Hematopoietic multipotent progenitor cell treated with erythropoietin and hydrocortisone succinate and interleukin-3 and kit ligand, for 8 days (in vitro differentiated cells): ENCODE data around the gene CCDC88B.

Experiments
- DNase-seq: peaks from one replicate; pipeline ENCODE4 v3.0.0-alpha.2; 2015

CCDC88B gene

GRCh38 chr11:64348383-64349024, 8.5 kb downstream of the CCDC88B start:
- DNase-seq, result no peak

- DNase-seq, result no peak
Measured at GRCh38 chr11:64349025-64349387, 9.0 kb downstream of the CCDC88B start.

- no peak for DNase-seq
Measured at GRCh38 chr11:64349404-64349803, 9.4 kb downstream of the CCDC88B start.

- DNase-seq, result no peak
Measured at GRCh38 chr11:64351136-64351631, 11.2 kb downstream of the CCDC88B start.

GRCh38 chr11:64352099-64352994, 12.3 kb downstream of the CCDC88B start:
- no peak for DNase-seq

GRCh38 chr11:64352995-64353714, 13.2 kb downstream of the CCDC88B start:
- no peak for DNase-seq

GRCh38 chr11:64353715-64354506, 13.9 kb downstream of the CCDC88B start:
- no peak for DNase-seq

- peak; percentile 85 for DNase-seq
Measured at GRCh38 chr11:64355078-64355940, 15.3 kb downstream of the CCDC88B start.

GRCh38 chr11:64356498-64357411, 16.8 kb downstream of the CCDC88B start:
- DNase-seq, result peak; percentile 71

GRCh38 chr11:64357446-64357845, 17.4 kb downstream of the CCDC88B start:
- DNase-seq, result no peak

GRCh38 chr11:64357904-64358535, 18.0 kb downstream of the CCDC88B start:
- DNase-seq, result peak; percentile 38

- no peak for DNase-seq
Measured at GRCh38 chr11:64358536-64358906, 18.5 kb downstream of the CCDC88B start.

GRCh38 chr11:64358907-64359711, 19.1 kb downstream of the CCDC88B start, which contains the start of gene RPS6KA4:
RPS6KA4 (plus strand) TSS chr11:64359162; CDS start chr11:64359236, 74 bp downstream.
- peak; percentile 61 for DNase-seq

- DNase-seq, result peak; percentile 32
Measured at GRCh38 chr11:64359712-64360445, 19.9 kb downstream of the CCDC88B start.

- no peak for DNase-seq
Measured at GRCh38 chr11:64360448-64360921, 20.5 kb downstream of the CCDC88B start.

GRCh38 chr11:64361659-64362058, 21.7 kb downstream of the CCDC88B start:
- no peak for DNase-seq

GRCh38 chr11:64362339-64362738, 22.3 kb downstream of the CCDC88B start:
- no peak for DNase-seq

- DNase-seq, result no peak
Measured at GRCh38 chr11:64364435-64364834, 24.4 kb downstream of the CCDC88B start.
